Suprapubic skin (tissue), 4 donors: Measurements from ENCODE around the gene MAPKAPK3. TPM values are rescaled to one million over a fixed set of nuclear protein-coding genes. Genes with fewer than 3 reads are reported as not detected.
"Not testable (repeated sequence)": the region's sequence is repeated elsewhere in the genome, so short reads cannot be mapped to it uniquely, and the experiment has no call there.

Experiments
- DNase-seq, 2 donors: peaks; one replicate each; pipeline ENCODE4 v3.0.0-alpha.2; 2019; ENCODE audit warnings: low spot score in 2 of 2
- H3K27ac ChIP-seq: fragments of 200-600 bp; sonication (generic); one replicate; pipeline ENCODE4 v1.5.1; 2019
- H3K27me3 ChIP-seq: fragments of 200-600 bp; sonication (generic); one replicate; pipeline ENCODE4 v1.5.1; 2019
- H3K36me3 ChIP-seq: fragments of 200-600 bp; sonication (generic); one replicate; pipeline ENCODE4 v1.5.1; 2019
- H3K4me1 ChIP-seq: fragments of 200-600 bp; sonication (generic); one replicate; pipeline ENCODE4 v1.5.1; 2019
- H3K4me3 ChIP-seq: fragments of 200-600 bp; sonication (generic); one replicate; pipeline ENCODE4 v1.5.1; 2019; ENCODE audit warnings: mild to moderate bottlenecking
- H3K9me3 ChIP-seq: fragments of 200-600 bp; sonication (generic); one replicate; pipeline ENCODE4 v1.5.1; 2019
- EP300 ChIP-seq: sonication (generic); formaldehyde crosslinking; IDR thresholded peaks from one replicate; pipeline ENCODE4 v1.6.1; 2017; ENCODE audit warnings: antibody characterized with exemption
- POLR2A ChIP-seq, 2 donors: fragments of 450-650 bp; IDR thresholded peaks; one replicate each; pipeline ENCODE4 v1.6.1; 2017; ENCODE audit warnings: antibody characterized with exemption in 2 of 2, mild to moderate bottlenecking in 2 of 2, moderate library complexity in 2 of 2
- POLR2AphosphoS5 ChIP-seq, 3 donors: sonication (generic); formaldehyde crosslinking; IDR thresholded peaks; one replicate each; pipeline ENCODE4 v1.6.1; 2017; ENCODE audit warnings: antibody characterized with exemption in 3 of 3
- WGBS: methylation state at CpG from one replicate; pipeline ENCODE4 v1.1.5; 2018; 5-methylcytosine and 5-hydroxymethylcytosine counted together
- total RNA-seq, 4 donors: library from RNA; depleted of rRNA; stranded (reverse); fragments of >200 nt; gene quantifications; one replicate each; pipeline ENCODE4 v1.1.0, GENCODE V29; 2016
- TF ChIP-seq, protein P1 (sequence below), 2 donors: fragments of 200-600 bp in 1 of 2; fragments of 450-650 bp in 1 of 2; sonication (generic) in 1 of 2; IDR thresholded peaks; one replicate each; pipeline ENCODE4 v1.5.1; 2016 to 2019; ENCODE audit warnings: antibody characterized with exemption in 2 of 2, mild to moderate bottlenecking in 1 of 2, moderate library complexity in 1 of 2

The MAPKAPK3 gene
- total RNA-seq, 4 donors from 2014 or later, result 71.5 to 120 (median 99.4) TPM

DNA sequence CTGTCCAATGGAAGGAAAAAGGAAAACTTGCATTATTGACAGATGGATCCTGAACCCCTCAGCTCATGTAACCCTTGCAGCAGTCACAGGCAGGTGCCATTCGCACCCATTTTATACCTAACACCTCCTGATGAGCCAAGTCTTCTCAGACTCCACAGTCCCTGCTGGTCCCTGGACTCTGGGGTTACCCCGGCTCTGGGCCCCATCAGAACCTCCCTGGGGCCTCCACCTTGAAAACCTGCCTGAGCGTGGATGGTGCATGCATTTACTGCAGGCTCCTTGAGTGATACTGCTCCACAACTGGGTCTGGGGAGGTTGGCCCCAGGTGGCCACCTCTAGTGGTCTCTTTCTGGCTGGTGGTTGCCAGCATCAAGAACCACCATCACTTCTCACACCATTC, 41.9 kb downstream of the MAPKAPK3 start:
- DNase-seq, result peak; percentile 18 to 37
- Histone ChIP-seq H3K4me1 (peaks cover 6% of the 10 kb centered on the region), H3K27ac (no peak overlapping the region), H3K27me3 (no peaks in the 10 kb centered on the region), H3K4me3 (no peak overlapping the region), H3K9me3 (no peaks in the 10 kb centered on the region), H3K36me3 (no peaks in the 10 kb centered on the region)
- WGBS, result 100% methylated on average over 3 of the region's 3 CpGs
- no peak for TF ChIP-seq POLR2A (IDR thresholded peaks at IDR 0.05)
- TF ChIP-seq, protein P1, sequence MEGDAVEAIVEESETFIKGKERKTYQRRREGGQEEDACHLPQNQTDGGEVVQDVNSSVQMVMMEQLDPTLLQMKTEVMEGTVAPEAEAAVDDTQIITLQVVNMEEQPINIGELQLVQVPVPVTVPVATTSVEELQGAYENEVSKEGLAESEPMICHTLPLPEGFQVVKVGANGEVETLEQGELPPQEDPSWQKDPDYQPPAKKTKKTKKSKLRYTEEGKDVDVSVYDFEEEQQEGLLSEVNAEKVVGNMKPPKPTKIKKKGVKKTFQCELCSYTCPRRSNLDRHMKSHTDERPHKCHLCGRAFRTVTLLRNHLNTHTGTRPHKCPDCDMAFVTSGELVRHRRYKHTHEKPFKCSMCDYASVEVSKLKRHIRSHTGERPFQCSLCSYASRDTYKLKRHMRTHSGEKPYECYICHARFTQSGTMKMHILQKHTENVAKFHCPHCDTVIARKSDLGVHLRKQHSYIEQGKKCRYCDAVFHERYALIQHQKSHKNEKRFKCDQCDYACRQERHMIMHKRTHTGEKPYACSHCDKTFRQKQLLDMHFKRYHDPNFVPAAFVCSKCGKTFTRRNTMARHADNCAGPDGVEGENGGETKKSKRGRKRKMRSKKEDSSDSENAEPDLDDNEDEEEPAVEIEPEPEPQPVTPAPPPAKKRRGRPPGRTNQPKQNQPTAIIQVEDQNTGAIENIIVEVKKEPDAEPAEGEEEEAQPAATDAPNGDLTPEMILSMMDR (IDR thresholded peaks at IDR 0.05), result no peak
- no peak for TF ChIP-seq POLR2AphosphoS5 (IDR thresholded peaks at IDR 0.05)
- no peak for TF ChIP-seq EP300

DNA sequence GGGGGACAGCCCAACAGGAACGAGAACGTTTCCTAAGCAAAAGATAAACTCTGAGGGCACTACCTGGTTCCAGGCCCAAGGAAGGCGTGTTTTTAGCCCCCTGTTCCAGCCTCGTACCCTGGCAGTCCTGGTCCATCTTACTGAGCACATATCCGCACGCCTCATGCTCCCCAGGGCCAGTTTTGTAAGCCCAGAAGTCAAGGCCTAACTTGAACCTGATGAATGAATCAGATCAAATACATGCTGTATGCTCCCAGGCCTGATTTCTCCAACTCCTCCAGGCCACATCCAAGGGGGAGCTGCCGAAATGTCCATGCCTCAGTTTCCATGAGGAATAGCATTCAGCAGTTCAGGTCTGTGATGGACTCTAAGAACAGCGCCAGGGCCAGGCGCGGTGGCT, 43.4 kb downstream of the MAPKAPK3 start:
- Histone ChIP-seq H3K27ac (no peak overlapping the region), H3K4me3 (no peak overlapping the region), H3K9me3 (no peaks in the 10 kb centered on the region), H3K27me3 (no peaks in the 10 kb centered on the region), H3K36me3 (no peaks in the 10 kb centered on the region), H3K4me1 (peaks cover 6% of the 10 kb centered on the region)
- TF ChIP-seq EP300, result no peak
- TF ChIP-seq POLR2A (IDR thresholded peaks at IDR 0.05), result no peak
- TF ChIP-seq, protein P1 (IDR thresholded peaks at IDR 0.05), result no peak
- TF ChIP-seq POLR2AphosphoS5 (IDR thresholded peaks at IDR 0.05), result no peak
- 81% methylated on average over 9 of the region's 10 CpGs for WGBS
- peak in 1 of 2 donors; percentile 16 for DNase-seq

DNA sequence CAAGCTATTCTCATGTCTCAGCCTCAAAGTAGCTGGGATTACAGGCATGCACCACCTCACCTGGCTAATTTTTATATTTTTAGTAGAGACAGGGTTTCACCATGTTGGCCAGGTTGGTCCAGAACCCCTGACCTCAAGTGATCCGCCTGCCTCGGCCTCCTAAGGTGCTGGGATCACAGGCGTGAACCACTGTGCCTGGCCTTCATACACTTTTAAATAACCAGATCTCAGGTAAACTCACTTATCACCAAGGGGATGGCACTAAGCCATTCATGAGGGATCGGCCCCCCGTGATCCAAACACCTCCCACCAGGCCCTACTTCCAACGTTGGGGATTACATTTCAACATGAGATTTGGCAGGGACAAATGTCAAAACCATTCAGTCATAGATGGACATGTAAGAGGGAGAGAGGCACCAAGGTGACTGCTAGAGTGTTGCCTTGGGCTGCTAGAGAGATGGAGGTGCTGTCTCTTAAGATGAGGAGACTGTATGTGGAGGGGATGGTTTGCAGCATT, 44.4 kb downstream of the MAPKAPK3 start:
- DNase-seq, result peak in 1 of 2 donors; percentile 57
- 79% methylated on average over 6 of the region's 6 CpGs for WGBS

DNA sequence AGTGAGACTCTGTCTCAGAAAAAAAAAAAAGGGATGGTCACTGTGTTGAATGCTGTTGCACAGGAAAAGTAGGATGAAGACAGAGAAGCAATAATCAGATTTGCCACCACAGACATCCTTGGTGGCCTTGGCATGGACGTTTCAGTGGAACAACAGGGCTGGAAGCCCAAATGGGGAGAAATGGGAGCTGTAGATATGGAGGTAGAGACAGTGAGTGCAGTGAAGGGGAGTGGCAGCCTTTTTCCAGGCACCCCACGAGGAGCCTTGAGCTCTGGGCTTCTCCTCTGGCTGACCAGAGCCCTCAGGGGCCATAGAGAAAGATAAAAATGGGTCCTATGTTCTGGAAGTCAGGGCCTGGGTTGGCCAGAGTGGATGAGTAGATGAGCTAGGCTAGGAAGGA, 45.5 kb downstream of the MAPKAPK3 start:
- H3K27ac ChIP-seq, result no peak overlapping the region
- H3K9me3 ChIP-seq, result no peaks in the 10 kb centered on the region
- no peaks in the 10 kb centered on the region for H3K27me3 ChIP-seq
- H3K36me3 ChIP-seq, result no peaks in the 10 kb centered on the region
- no peak for TF ChIP-seq EP300
- TF ChIP-seq POLR2AphosphoS5 (IDR thresholded peaks at IDR 0.05), result no peak
- TF ChIP-seq, protein P1 (IDR thresholded peaks at IDR 0.05), result no peak
- no peak for TF ChIP-seq POLR2A (IDR thresholded peaks at IDR 0.05)
- 51% methylated on average over 2 of the region's 2 CpGs for WGBS
- no peak overlapping the region for H3K4me3 ChIP-seq
- peaks cover 6% of the 10 kb centered on the region for H3K4me1 ChIP-seq
- DNase-seq, result no peak

More for the DNA sequence above, 44.4 kb downstream of the MAPKAPK3 start:
- H3K36me3 ChIP-seq, result no peaks in the 10 kb centered on the region
- peaks cover 6% of the 10 kb centered on the region for H3K4me1 ChIP-seq
- H3K27me3 ChIP-seq, result no peaks in the 10 kb centered on the region
- no peak overlapping the region for H3K27ac ChIP-seq
- TF ChIP-seq EP300 (no peak), POLR2AphosphoS5 (IDR thresholded peaks at IDR 0.05) (no peak), POLR2A (IDR thresholded peaks at IDR 0.05) (no peak)
- TF ChIP-seq, protein P1 (IDR thresholded peaks at IDR 0.05), result no peak
- H3K4me3 ChIP-seq, result no peak overlapping the region
- no peaks in the 10 kb centered on the region for H3K9me3 ChIP-seq

DNA sequence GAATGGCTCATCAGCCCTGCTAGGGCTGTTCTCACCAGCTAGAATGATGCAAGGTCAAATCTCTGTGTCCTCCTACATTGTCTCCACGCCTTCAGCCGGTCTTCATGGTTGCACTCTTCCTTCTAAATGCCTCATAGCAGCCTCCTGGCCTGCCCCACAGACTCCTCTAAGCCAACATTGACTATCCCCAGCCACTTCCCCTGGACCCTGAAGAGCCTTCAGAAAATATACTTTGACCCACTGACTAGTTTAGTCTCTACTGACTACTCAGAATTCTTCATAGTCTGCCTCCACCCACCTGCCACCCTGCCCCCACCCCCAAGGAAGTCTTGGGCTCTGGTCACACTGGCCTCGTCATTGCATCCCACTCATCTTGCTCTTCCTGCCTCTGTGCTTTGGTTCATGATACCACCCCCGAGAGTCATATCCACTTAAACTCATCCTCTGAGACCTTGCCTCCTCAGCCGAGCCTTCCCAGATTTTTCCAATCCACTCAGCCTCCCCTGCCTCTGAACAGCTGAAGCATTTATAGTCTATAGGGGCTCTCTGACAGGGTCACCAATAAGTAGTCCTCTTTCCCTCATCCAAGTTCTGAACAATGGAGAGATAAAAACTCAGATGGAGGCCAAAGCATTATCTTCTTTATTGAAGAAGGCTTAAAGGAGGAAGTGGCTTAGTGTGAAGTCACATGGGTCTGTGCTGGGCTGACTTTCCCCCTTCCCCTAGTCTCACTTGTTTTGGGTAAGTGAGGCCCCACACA, 48.3 kb downstream of the MAPKAPK3 start:
- no peak overlapping the region for H3K4me3 ChIP-seq
- peaks cover 6% of the 10 kb centered on the region for H3K4me1 ChIP-seq
- no peaks in the 10 kb centered on the region for H3K36me3 ChIP-seq
- no peak overlapping the region for H3K27ac ChIP-seq
- no peaks in the 10 kb centered on the region for H3K9me3 ChIP-seq
- no peaks in the 10 kb centered on the region for H3K27me3 ChIP-seq
- 87% methylated on average over 5 of the region's 5 CpGs for WGBS
- TF ChIP-seq, protein P1 (IDR thresholded peaks at IDR 0.05), result no peak
- TF ChIP-seq POLR2A (IDR thresholded peaks at IDR 0.05) (no peak), POLR2AphosphoS5 (IDR thresholded peaks at IDR 0.05) (no peak), EP300 (no peak)
- peak in 1 of 2 donors; percentile 53 for DNase-seq

DNA sequence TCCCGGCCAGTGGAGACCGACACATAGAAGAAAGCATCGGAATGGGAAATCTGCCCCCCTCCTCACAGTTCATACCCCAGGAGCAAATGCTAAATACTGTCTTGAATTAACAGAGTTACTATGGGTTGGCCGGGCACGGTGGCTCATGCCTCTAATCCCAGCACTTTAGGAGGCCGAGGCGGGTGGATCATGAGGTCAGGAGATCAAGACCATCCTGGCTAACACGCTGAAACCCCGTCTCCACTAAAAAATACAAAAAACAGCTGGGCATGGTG, 48.8 kb downstream of the MAPKAPK3 start:
- not testable (repeated sequence) for H3K27ac ChIP-seq, H3K27me3 ChIP-seq, H3K4me1 ChIP-seq, H3K9me3 ChIP-seq, H3K4me3 ChIP-seq, H3K36me3 ChIP-seq
- DNase-seq, result peak in 1 of 2 donors; percentile 76
- WGBS, result 92% methylated on average over 9 of the region's 9 CpGs
